ENCODE measurements around the gene CLIC6.
A peak's percentile ranks its signal among the peaks of the same experiment; 100 is the strongest.

Gene CLIC6

DNA sequence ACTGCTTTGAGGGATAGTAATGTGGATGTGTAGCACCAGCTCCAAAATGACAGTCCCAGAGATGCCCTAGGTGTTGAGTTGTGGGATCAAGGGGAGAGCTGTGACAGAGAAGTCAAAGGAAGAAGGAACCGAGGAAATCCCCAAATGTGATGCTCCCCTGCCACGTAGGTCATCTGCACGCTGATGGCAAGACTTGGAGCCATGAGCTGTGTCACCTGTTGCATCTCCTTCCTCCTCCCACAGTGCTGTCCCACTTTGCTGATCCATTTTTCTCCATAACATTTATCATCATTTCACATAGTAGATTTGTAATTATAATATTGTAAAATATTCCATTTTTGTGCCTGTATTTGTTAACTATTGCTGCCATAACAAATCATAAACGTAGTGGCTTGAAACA lies 36.3 kb upstream of the CLIC6 start:
- H3K4me3 ChIP-seq (ENCODE audit: low read depth, low read length) = no peak overlapping the region
- ChIA-PET POLR2A (no interaction called here), CTCF (interaction anchor here (0.5 to 7.9 kb wide), 13 partner anchors 9 to 1582 kb away, joined by 3 to 70 read pairs (median 6); no protein-coding TSS in a partner anchor)
- TF ChIP-seq SCRT2 (tag by site-specific recombination; IDR thresholded peaks at IDR 0.05) = peak; percentile 91
- no peak for TF ChIP-seq ZSCAN23 (tag by site-specific recombination; IDR thresholded peaks at IDR 0.05)
- no peak for TF ChIP-seq ZNF621 (tag by site-specific recombination; IDR thresholded peaks at IDR 0.05)
- no peak for TF ChIP-seq ZNF274 (IDR thresholded peaks at IDR 0.05; ENCODE audit: low read length)
- TF ChIP-seq ZNF274 (tag by site-specific recombination; IDR thresholded peaks at IDR 0.05; ENCODE audit: borderline replicate concordance) = no peak
- no peak for TF ChIP-seq ZEB2 (tag by site-specific recombination; IDR thresholded peaks at IDR 0.05)
- no peak overlapping the region for H3K27ac ChIP-seq (ENCODE audit: extremely low read depth, low read depth, low read length)
- no peaks in the 10 kb centered on the region for H3K36me3 ChIP-seq (ENCODE audit: control insufficient read depth in 2 of 2, insufficient read depth in 1 of 2, low read length in 2 of 2)
- no peaks in the 10 kb centered on the region for H3K4me1 ChIP-seq (ENCODE audit: control insufficient read depth, insufficient read depth, low read length)
- H3K9me3 ChIP-seq (ENCODE audit: control insufficient read depth, insufficient read depth, low read depth, low read length) = no peaks in the 10 kb centered on the region

DNA sequence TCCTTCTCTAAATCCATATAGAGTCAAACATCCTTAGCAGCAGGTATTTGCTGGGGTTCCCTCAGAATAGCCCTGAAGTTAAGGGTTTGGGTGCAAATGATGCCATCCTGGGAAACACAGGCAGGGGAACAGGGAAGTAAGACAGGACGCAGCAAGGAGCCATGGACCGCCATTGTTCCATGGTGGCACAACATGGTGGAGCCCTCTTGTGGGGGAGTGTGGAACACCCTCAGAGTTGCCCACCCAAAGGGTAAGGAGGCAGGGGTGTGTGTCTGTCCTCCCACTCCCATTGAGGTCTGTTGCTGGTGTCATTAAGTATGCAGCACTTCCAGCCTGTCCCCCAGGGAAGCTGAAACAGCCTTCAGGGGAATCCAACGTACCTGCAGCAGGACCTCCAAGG lies 33.5 kb upstream of the CLIC6 start:
- Histone ChIP-seq H3K4me3 (ENCODE audit: low read depth, low read length) (no peak overlapping the region), H3K36me3 (ENCODE audit: control insufficient read depth in 2 of 2, insufficient read depth in 1 of 2, low read length in 2 of 2) (no peaks in the 10 kb centered on the region), H3K4me1 (ENCODE audit: control insufficient read depth, insufficient read depth, low read length) (no peaks in the 10 kb centered on the region), H3K9me3 (ENCODE audit: control insufficient read depth, insufficient read depth, low read depth, low read length) (no peaks in the 10 kb centered on the region), H3K27ac (ENCODE audit: extremely low read depth, low read depth, low read length) (no peak overlapping the region)
- ChIA-PET POLR2A (interaction anchor here (0.5 kb wide), 1 partner anchor 125 kb away, joined by 8 read pairs; no protein-coding TSS in a partner anchor), CTCF (interaction anchor here (0.6 to 1.5 kb wide), 3 partner anchors 15 to 413 kb away, joined by 4 read pairs; no protein-coding TSS in a partner anchor)
- peak; percentile 22; the same call in 1 of the 2 replicates for TF ChIP-seq EGR2 (tag by site-specific recombination; IDR thresholded peaks at IDR 0.05; ENCODE audit: low read depth)
- no peak for TF ChIP-seq ZNF791 (tag by site-specific recombination; IDR thresholded peaks at IDR 0.05)
- TF ChIP-seq, protein P1, sequence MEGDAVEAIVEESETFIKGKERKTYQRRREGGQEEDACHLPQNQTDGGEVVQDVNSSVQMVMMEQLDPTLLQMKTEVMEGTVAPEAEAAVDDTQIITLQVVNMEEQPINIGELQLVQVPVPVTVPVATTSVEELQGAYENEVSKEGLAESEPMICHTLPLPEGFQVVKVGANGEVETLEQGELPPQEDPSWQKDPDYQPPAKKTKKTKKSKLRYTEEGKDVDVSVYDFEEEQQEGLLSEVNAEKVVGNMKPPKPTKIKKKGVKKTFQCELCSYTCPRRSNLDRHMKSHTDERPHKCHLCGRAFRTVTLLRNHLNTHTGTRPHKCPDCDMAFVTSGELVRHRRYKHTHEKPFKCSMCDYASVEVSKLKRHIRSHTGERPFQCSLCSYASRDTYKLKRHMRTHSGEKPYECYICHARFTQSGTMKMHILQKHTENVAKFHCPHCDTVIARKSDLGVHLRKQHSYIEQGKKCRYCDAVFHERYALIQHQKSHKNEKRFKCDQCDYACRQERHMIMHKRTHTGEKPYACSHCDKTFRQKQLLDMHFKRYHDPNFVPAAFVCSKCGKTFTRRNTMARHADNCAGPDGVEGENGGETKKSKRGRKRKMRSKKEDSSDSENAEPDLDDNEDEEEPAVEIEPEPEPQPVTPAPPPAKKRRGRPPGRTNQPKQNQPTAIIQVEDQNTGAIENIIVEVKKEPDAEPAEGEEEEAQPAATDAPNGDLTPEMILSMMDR (tag by site-specific recombination; IDR thresholded peaks at IDR 0.05) = 0 out of 2 replicates have a peak, but pooled peaks have one; percentile 20
- peak; percentile 26; the same call in 1 of the 2 replicates for TF ChIP-seq ZFHX2 (tag by site-specific recombination; conservative IDR thresholded peaks at IDR 0.05)
- no peak for TF ChIP-seq TCF7L2 (IDR thresholded peaks at IDR 0.05; ENCODE audit: borderline replicate concordance, low read depth, low read length)

DNA sequence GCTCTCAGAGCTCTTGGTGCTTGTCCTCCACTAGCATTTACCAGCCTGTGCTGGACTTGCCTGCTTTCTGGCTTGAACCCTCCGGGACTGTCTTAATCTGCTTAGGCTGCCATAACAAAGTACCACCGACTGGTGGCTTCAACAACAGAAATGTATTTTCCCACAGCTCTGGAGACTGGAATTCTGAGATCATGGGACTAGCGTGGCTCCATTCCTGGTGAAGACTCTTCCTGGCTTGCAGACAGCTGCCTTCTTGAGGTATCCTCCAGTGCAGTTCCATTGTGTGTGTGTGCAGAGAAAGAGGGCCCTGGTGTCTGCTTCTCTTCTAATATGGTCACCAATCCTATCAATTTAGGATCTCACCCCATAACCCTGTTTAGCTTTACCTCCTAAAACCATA lies 31.8 kb upstream of the CLIC6 start:
- Histone ChIP-seq H3K27ac (ENCODE audit: extremely low read depth, low read depth, low read length) (no peak overlapping the region), H3K4me3 (ENCODE audit: low read depth, low read length) (no peak overlapping the region), H3K36me3 (ENCODE audit: control insufficient read depth in 2 of 2, insufficient read depth in 1 of 2, low read length in 2 of 2) (no peaks in the 10 kb centered on the region), H3K4me1 (ENCODE audit: control insufficient read depth, insufficient read depth, low read length) (no peaks in the 10 kb centered on the region), H3K9me3 (ENCODE audit: control insufficient read depth, insufficient read depth, low read depth, low read length) (no peaks in the 10 kb centered on the region)
- ChIA-PET CTCF (interaction anchor here (1.0 to 1.3 kb wide), 4 partner anchors 10 to 14 kb away, joined by 3 to 5 read pairs (median 4); no protein-coding TSS in a partner anchor), POLR2A (no interaction called here)
- TF ChIP-seq ZNF560 (tag by site-specific recombination; IDR thresholded peaks at IDR 0.05; ENCODE audit: borderline replicate concordance) (no peak), ZNF174 (tag by site-specific recombination; IDR thresholded peaks at IDR 0.05) (no peak), PRDM1 (tag by site-specific recombination; IDR thresholded peaks at IDR 0.05) (no peak), WT1 (tag by site-specific recombination; IDR thresholded peaks at IDR 0.05) (no peak), ZFP37 (tag by site-specific recombination; IDR thresholded peaks at IDR 0.05) (no peak), ZNF404 (tag by site-specific recombination; IDR thresholded peaks at IDR 0.05) (no peak), ZNF138 (tag by site-specific recombination; IDR thresholded peaks at IDR 0.05; ENCODE audit: borderline replicate concordance) (no peak), ZNF768 (tag by site-specific recombination; IDR thresholded peaks at IDR 0.05) (no peak), ZNF112 (tag by site-specific recombination; IDR thresholded peaks at IDR 0.05) (no peak), ZNF335 (tag by site-specific recombination; conservative IDR thresholded peaks at IDR 0.05) (no peak), ZNF626 (tag by site-specific recombination; IDR thresholded peaks at IDR 0.05) (no peak), ZNF202 (tag by site-specific recombination; IDR thresholded peaks at IDR 0.05; ENCODE audit: borderline replicate concordance) (no peak), ZNF366 (tag by site-specific recombination; conservative IDR thresholded peaks at IDR 0.05) (no peak), ZBTB7A (tag by site-specific recombination; IDR thresholded peaks at IDR 0.05; ENCODE audit: low read depth) (no peak), BCL11B (tag by site-specific recombination; IDR thresholded peaks at IDR 0.05; ENCODE audit: low read depth) (no peak)
- TF ChIP-seq, protein P2, sequence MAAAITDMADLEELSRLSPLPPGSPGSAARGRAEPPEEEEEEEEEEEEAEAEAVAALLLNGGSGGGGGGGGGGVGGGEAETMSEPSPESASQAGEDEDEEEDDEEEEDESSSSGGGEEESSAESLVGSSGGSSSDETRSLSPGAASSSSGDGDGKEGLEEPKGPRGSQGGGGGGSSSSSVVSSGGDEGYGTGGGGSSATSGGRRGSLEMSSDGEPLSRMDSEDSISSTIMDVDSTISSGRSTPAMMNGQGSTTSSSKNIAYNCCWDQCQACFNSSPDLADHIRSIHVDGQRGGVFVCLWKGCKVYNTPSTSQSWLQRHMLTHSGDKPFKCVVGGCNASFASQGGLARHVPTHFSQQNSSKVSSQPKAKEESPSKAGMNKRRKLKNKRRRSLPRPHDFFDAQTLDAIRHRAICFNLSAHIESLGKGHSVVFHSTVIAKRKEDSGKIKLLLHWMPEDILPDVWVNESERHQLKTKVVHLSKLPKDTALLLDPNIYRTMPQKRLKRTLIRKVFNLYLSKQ (tag by site-specific recombination; IDR thresholded peaks at IDR 0.05; ENCODE audit: borderline replicate concordance) = no peak
- TF ChIP-seq, protein P3, sequence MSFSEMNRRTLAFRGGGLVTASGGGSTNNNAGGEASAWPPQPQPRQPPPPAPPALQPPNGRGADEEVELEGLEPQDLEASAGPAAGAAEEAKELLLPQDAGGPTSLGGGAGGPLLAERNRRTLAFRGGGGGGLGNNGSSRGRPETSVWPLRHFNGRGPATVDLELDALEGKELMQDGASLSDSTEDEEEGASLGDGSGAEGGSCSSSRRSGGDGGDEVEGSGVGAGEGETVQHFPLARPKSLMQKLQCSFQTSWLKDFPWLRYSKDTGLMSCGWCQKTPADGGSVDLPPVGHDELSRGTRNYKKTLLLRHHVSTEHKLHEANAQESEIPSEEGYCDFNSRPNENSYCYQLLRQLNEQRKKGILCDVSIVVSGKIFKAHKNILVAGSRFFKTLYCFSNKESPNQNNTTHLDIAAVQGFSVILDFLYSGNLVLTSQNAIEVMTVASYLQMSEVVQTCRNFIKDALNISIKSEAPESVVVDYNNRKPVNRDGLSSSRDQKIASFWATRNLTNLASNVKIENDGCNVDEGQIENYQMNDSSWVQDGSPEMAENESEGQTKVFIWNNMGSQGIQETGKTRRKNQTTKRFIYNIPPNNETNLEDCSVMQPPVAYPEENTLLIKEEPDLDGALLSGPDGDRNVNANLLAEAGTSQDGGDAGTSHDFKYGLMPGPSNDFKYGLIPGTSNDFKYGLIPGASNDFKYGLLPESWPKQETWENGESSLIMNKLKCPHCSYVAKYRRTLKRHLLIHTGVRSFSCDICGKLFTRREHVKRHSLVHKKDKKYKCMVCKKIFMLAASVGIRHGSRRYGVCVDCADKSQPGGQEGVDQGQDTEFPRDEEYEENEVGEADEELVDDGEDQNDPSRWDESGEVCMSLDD (tag by site-specific recombination; IDR thresholded peaks at IDR 0.05) = no peak

All from HEK293 (cell line).